ENCODE measurements around the gene ADAMTS7. TPM values are rescaled to one million over a fixed set of nuclear protein-coding genes. Genes with fewer than 3 reads are reported as not detected.

ADAMTS7 gene
- total RNA-seq, 1 donor from 2014 or later = 19.2 TPM

DNA sequence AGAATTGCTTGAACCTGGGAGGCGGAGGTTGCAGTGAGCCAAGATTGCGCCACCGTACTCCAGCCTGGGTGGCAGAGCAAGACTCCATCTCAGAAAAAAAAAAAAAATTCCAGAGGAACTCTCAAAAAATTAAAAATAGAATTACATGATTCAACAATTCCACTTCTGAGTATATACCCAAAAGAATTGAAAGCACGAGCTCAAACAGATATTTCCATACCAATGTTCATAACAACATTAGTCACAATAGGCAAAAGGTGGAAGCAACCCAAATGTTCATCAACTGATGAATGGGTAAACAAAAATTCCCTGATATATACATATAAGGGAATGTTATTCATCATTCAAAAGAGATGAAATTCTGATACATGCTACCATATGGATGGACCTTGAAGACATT, 44.5 kb upstream of the ADAMTS7 start:
- no peak overlapping the region for H2AFZ ChIP-seq (replicated peaks)
- no peaks in the 10 kb centered on the region for H3K36me3 ChIP-seq
- H3K4me1 Mint-ChIP-seq = peaks cover 18% of the 10 kb centered on the region
- peaks cover 11% of the 10 kb centered on the region for H3K27me3 Mint-ChIP-seq (ENCODE audit: insufficient read depth, low read depth)
- H3K36me3 Mint-ChIP-seq = peaks cover 4% of the 10 kb centered on the region
- no peak overlapping the region for H3K4me3 Mint-ChIP-seq
- H3K4me2 ChIP-seq = no peak overlapping the region
- H3K9me3 Mint-ChIP-seq = peaks cover 10% of the 10 kb centered on the region
- TF ChIP-seq, protein P1, sequence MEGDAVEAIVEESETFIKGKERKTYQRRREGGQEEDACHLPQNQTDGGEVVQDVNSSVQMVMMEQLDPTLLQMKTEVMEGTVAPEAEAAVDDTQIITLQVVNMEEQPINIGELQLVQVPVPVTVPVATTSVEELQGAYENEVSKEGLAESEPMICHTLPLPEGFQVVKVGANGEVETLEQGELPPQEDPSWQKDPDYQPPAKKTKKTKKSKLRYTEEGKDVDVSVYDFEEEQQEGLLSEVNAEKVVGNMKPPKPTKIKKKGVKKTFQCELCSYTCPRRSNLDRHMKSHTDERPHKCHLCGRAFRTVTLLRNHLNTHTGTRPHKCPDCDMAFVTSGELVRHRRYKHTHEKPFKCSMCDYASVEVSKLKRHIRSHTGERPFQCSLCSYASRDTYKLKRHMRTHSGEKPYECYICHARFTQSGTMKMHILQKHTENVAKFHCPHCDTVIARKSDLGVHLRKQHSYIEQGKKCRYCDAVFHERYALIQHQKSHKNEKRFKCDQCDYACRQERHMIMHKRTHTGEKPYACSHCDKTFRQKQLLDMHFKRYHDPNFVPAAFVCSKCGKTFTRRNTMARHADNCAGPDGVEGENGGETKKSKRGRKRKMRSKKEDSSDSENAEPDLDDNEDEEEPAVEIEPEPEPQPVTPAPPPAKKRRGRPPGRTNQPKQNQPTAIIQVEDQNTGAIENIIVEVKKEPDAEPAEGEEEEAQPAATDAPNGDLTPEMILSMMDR (IDR thresholded peaks at IDR 0.05) = no peak
- no peak for TF ChIP-seq EZH2phosphoT487 (IDR thresholded peaks at IDR 0.05)
- TF ChIP-seq EZH2 (IDR thresholded peaks at IDR 0.05) = no peak
- no peak overlapping the region for H3K27ac ChIP-seq
- no peak overlapping the region for H3K4me3 ChIP-seq
- peaks cover 5% of the 10 kb centered on the region for H3K9me3 ChIP-seq (ENCODE audit: low read depth)
- peaks cover 8% of the 10 kb centered on the region for H3K4me1 ChIP-seq
- no peak overlapping the region for H3K27ac Mint-ChIP-seq
- H3F3A ChIP-seq (ENCODE audit: low read depth) = peaks cover 21% of the 10 kb centered on the region
- H3K79me2 ChIP-seq (ENCODE audit: low read depth) = no peaks in the 10 kb centered on the region
- H4K20me1 ChIP-seq (ENCODE audit: low read depth) = peaks cover under 1% of the 10 kb centered on the region
- DNase-seq (ENCODE audit: low spot score) = no peak
- H3K27me3 ChIP-seq = no peaks in the 10 kb centered on the region
- no peak overlapping the region for H3K9ac ChIP-seq

DNA sequence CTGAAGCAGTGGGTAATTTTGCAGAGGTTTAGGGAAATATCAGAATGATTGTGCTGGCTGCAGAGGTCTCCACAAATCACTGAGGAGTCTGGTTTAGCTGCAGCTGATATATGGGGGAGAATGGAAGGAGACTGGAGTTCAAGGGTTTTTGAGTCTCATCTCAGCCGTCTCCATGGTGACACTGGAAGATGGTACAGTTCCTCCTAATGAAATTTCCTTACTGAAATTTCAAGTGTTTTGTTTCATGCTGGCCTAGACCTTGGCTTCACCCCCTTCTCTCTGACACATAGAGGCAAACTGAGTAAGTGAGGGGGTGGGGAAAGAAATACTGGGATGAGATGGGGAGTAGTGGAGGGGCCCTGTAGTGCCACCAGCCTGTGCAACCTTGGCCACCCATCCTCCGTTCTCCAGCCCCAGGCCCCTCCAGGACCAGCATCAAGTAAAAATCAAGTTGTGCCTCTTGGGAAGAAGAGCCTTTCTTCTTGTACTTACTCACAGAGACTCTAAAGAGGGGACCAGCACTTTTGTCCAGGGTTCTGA, 43.6 kb upstream of the ADAMTS7 start:
- H3K27ac ChIP-seq = no peak overlapping the region
- DNase-seq (ENCODE audit: low spot score) = no peak
- H3K27me3 ChIP-seq = no peaks in the 10 kb centered on the region
- Mint-ChIP-seq H3K4me1 (peaks cover 16% of the 10 kb centered on the region), H3K4me3 (no peak overlapping the region), H3K27ac (no peak overlapping the region), H3K36me3 (peaks cover 1% of the 10 kb centered on the region), H3K27me3 (ENCODE audit: insufficient read depth, low read depth) (peaks cover 4% of the 10 kb centered on the region), H3K9me3 (peaks cover 4% of the 10 kb centered on the region)
- no peak overlapping the region for H3K9ac ChIP-seq
- TF ChIP-seq, protein P1 (IDR thresholded peaks at IDR 0.05) = no peak
- no peak for TF ChIP-seq EZH2 (IDR thresholded peaks at IDR 0.05)
- no peak for TF ChIP-seq EZH2phosphoT487 (IDR thresholded peaks at IDR 0.05)
- peaks cover 21% of the 10 kb centered on the region for H3F3A ChIP-seq (ENCODE audit: low read depth)
- no peaks in the 10 kb centered on the region for H3K79me2 ChIP-seq (ENCODE audit: low read depth)
- peaks cover 12% of the 10 kb centered on the region for H3K4me1 ChIP-seq
- H3K4me2 ChIP-seq = no peak overlapping the region
- H3K36me3 ChIP-seq = no peaks in the 10 kb centered on the region
- H2AFZ ChIP-seq (replicated peaks) = no peak overlapping the region
- H3K4me3 ChIP-seq = no peak overlapping the region
- peaks cover 5% of the 10 kb centered on the region for H4K20me1 ChIP-seq (ENCODE audit: low read depth)
- peaks cover 5% of the 10 kb centered on the region for H3K9me3 ChIP-seq (ENCODE audit: low read depth)

DNA sequence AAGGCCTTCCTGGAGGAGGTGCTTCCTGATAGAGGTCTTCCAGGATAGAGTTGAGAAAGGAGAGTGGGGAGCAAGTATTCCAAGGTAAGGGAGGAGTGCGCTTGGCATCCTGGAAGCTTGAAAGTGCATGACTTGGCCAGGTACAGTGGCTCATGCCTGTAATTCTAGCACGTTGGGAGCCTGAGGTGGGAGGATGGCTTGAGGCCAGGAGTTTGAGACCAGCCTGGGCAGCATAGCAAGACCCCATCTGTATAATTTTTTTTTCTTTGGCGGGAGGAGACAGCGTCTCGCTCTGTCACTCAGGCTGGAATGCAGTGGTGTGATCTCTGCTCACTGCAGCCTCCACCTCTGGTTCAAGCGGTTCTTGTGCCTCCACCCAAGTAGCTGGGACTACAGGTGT, 42.2 kb upstream of the ADAMTS7 start:
- TF ChIP-seq, protein P1 (IDR thresholded peaks at IDR 0.05) = no peak
- TF ChIP-seq EZH2 (IDR thresholded peaks at IDR 0.05) (no peak), EZH2phosphoT487 (IDR thresholded peaks at IDR 0.05) (no peak)
- DNase-seq (ENCODE audit: low spot score) = no peak
- peaks cover 15% of the 10 kb centered on the region for H3K4me1 Mint-ChIP-seq

More for the DNA sequence above, 42.2 kb upstream of the ADAMTS7 start:
- Mint-ChIP-seq H3K9me3 (peaks cover 3% of the 10 kb centered on the region), H3K36me3 (no peaks in the 10 kb centered on the region), H3K4me3 (no peak overlapping the region), H3K27ac (no peak overlapping the region), H3K27me3 (ENCODE audit: insufficient read depth, low read depth) (peaks cover 2% of the 10 kb centered on the region)
- no peaks in the 10 kb centered on the region for H3K9me3 ChIP-seq (ENCODE audit: low read depth)
- H3K27ac ChIP-seq = no peak overlapping the region
- no peak overlapping the region for H3K4me2 ChIP-seq
- no peaks in the 10 kb centered on the region for H3K79me2 ChIP-seq (ENCODE audit: low read depth)
- peaks cover 12% of the 10 kb centered on the region for H3K4me1 ChIP-seq
- H4K20me1 ChIP-seq (ENCODE audit: low read depth) = peaks cover 5% of the 10 kb centered on the region
- no peak overlapping the region for H2AFZ ChIP-seq (replicated peaks)
- peaks cover 14% of the 10 kb centered on the region for H3F3A ChIP-seq (ENCODE audit: low read depth)
- H3K4me3 ChIP-seq = no peak overlapping the region
- H3K36me3 ChIP-seq = no peaks in the 10 kb centered on the region
- H3K9ac ChIP-seq = no peak overlapping the region
- H3K27me3 ChIP-seq = no peaks in the 10 kb centered on the region
